GM23248 (cell line): Measurements from ENCODE around the gene RFC4. TPM values are rescaled to one million over a fixed set of nuclear protein-coding genes. Genes with fewer than 3 reads are reported as not detected.

Source experiments
- DNase-seq: peaks from one replicate; pipeline ENCODE4 v3.0.0-alpha.2; 2015
- H2AFZ ChIP-seq: fragments of 200-600 bp; sonication (generic); 2 replicates; pipeline ENCODE4 v1.6.1; 2016; ENCODE audit warnings: antibody characterized with exemption
- H3F3A ChIP-seq: fragments of 200-600 bp; sonication (generic); 2 replicates; pipeline ENCODE4 v1.6.1; 2016; ENCODE audit warnings: mild to moderate bottlenecking, antibody characterized with exemption, mixed run types; ENCODE audit not compliant: insufficient read depth
- H3K27ac ChIP-seq: fragments of 200-600 bp; sonication (generic); 2 replicates; pipeline ENCODE4 v1.5.1; 2016; ENCODE audit warnings: mild to moderate bottlenecking
- H3K27me3 ChIP-seq: fragments of 200-600 bp; sonication (generic); replicated peaks from 2 replicates; pipeline ENCODE4 v1.6.1; 2016; ENCODE audit warnings: mild to moderate bottlenecking; ENCODE audit not compliant: insufficient read depth
- H3K36me3 ChIP-seq: fragments of 200-600 bp; sonication (generic); 2 replicates; pipeline ENCODE4 v1.6.1; 2016; ENCODE audit warnings: low read depth, mild to moderate bottlenecking
- H3K4me1 ChIP-seq: fragments of 200-600 bp; sonication (generic); 2 replicates; pipeline ENCODE4 v1.6.1; 2016; ENCODE audit warnings: mild to moderate bottlenecking; ENCODE audit not compliant: insufficient read depth
- H3K4me2 ChIP-seq: fragments of 200-600 bp; sonication (generic); one replicate; pipeline ENCODE4 v1.6.1; 2016; ENCODE audit warnings: mild to moderate bottlenecking; ENCODE audit not compliant: unreplicated experiment
- H3K4me3 ChIP-seq: fragments of 200-600 bp; sonication (generic); 2 replicates; pipeline ENCODE4 v1.5.1; 2016; ENCODE audit warnings: mild to moderate bottlenecking
- H3K79me2 ChIP-seq: fragments of 200-600 bp; sonication (generic); 2 replicates; pipeline ENCODE4 v1.6.1; 2016; ENCODE audit warnings: mild to moderate bottlenecking; ENCODE audit not compliant: insufficient read depth
- H3K9ac ChIP-seq: fragments of 200-600 bp; sonication (generic); 2 replicates; pipeline ENCODE4 v1.6.1; 2016; ENCODE audit warnings: mild to moderate bottlenecking
- H3K9me2 ChIP-seq: fragments of 200-600 bp; sonication (generic); 2 replicates; pipeline ENCODE4 v1.6.1; 2016; ENCODE audit warnings: mixed run types, mild to moderate bottlenecking, moderate library complexity; ENCODE audit not compliant: insufficient read depth
- H3K9me3 ChIP-seq: fragments of 200-600 bp; sonication (generic); one replicate; pipeline ENCODE4 v1.6.1; 2017; ENCODE audit warnings: low read depth
- H4K20me1 ChIP-seq: fragments of 200-600 bp; sonication (generic); 2 replicates; pipeline ENCODE4 v1.6.0; 2016; ENCODE audit not compliant: insufficient read depth
- EZH2 ChIP-seq: fragments of 200-600 bp; sonication (generic); IDR thresholded peaks from 2 replicates; pipeline ENCODE4 v1.6.1; 2018; ENCODE audit warnings: antibody characterized with exemption, mild to moderate bottlenecking; ENCODE audit not compliant: insufficient read depth, poor library complexity, severe bottlenecking
- EZH2phosphoT487 ChIP-seq: fragments of 200-600 bp; sonication (generic); IDR thresholded peaks from 2 replicates; pipeline ENCODE4 v1.6.1; 2018; ENCODE audit warnings: antibody characterized with exemption, moderate library complexity, mild to moderate bottlenecking, low read depth; ENCODE audit not compliant: insufficient read depth
- WGBS, 2 experiments: methylation state at CpG; one replicate each; pipeline ENCODE4 v1.1.6; 2015 to 2017; ENCODE audit warnings: low lambda C conversion rate in 2 of 2, low coverage in 1 of 2; ENCODE audit errors: missing lambda C conversion rate in 2 of 2; 5-methylcytosine and 5-hydroxymethylcytosine counted together
- in situ Hi-C: fragments of 300-500 bp; cut with MboI; formaldehyde crosslinking; loops from 2 replicates; pipeline ENCODE4 v1.15.0; 2020
- microRNA counts: library from miRNA; unstranded; fragments of <30 nt; microRNA quantifications from one replicate; lab custom pipeline; 2016
- microRNA-seq: library from miRNA; unstranded; fragments of <30 nt; microRNA quantifications from one replicate; pipeline ENCODE4, GENCODE V29; 2016; ENCODE audit warnings: borderline number of aligned reads
- polyA plus RNA-seq: library from polyadenylated mRNA; unstranded; fragments of >200 nt; fragmentation: Nextera tagmentation; extraction: Ambion mirVana; gene quantifications from 2 replicates; pipeline ENCODE4 v1.2.1, GENCODE V29; 2016
- small RNA-seq: library from RNA; depleted of rRNA; stranded (forward); fragments of <200 nt; gene quantifications from one replicate; pipeline ENCODE3, GENCODE V24; 2014; ENCODE audit warnings: low read depth, low replicate concordance
- total RNA-seq: library from RNA; depleted of rRNA; stranded (reverse); fragments of >200 nt; shearing (Covaris generic); gene quantifications from 2 replicates; pipeline ENCODE4 v1.2.3, GENCODE V29; 2014; rRNA removed

Gene RFC4
- total and polyA plus RNA-seq, 2 experiments from 2014 or later: 16.2 to 22.8 TPM

GRCh38 chr3:186742618-186743380 is 63.5 kb downstream of the RFC4 start:
- Histone ChIP-seq H3K36me3 (no peaks in the 10 kb centered on the region), H3K79me2 (no peaks in the 10 kb centered on the region), H2AFZ (no peak overlapping the region), H3F3A (no peaks in the 10 kb centered on the region), H3K4me2 (no peak overlapping the region), H3K9me2 (no peaks in the 10 kb centered on the region), H3K9ac (no peak overlapping the region), H4K20me1 (no peaks in the 10 kb centered on the region), H3K4me1 (0 out of 2 replicates have a peak, but pooled peaks cover 9% of the 10 kb centered on the region), H3K27me3 (no peaks in the 10 kb centered on the region), H3K9me3 (no peaks in the 10 kb centered on the region), H3K4me3 (no peak overlapping the region), H3K27ac (no peak overlapping the region)
- no peak for TF ChIP-seq EZH2
- no peak for TF ChIP-seq EZH2phosphoT487
- no peak for DNase-seq
- in situ Hi-C loops: no loop called here
- WGBS, 2 experiments: 72 to 80% methylated on average over 7 of the region's 7 CpGs

MicroRNAs encoded within 50 kb of the gene (microRNA counts, 767-probe panel; counts per million panel counts)
- microRNA hsa-miR-1248 (lab: Ali Mortazavi, UCI): 447 counts per million, percentile 86 among the panel's probes with 10 or more counts

Small RNA genes within 50 kb of the gene (microRNA-seq; reads per million reads assigned to microRNA genes)
- gene MIR1248: 8.7 reads per million, percentile 14 among the genes with 10 or more reads in this experiment

Small RNA genes within 50 kb of the gene (small RNA-seq; reads per million reads assigned to genes)
- not detected for gene RF00092
- not detected for gene RNU6-1105P
- not detected for gene SNORA4
- not detected for gene SNORA63
- gene SNORA81: not detected
- gene SNORD2: not detected

Other genes with a start within 250 kb of the RFC4 start
- 14.6 and 17.7 TPM in 2 replicates for gene TBCCD1, start 239.1 kb downstream of the RFC4 start, total RNA-seq
- 15.6 and 16.3 TPM in 2 replicates for gene TBCCD1, start 239.1 kb downstream of the RFC4 start, polyA plus RNA-seq
- 63.2 and 65.9 TPM in 2 replicates for gene DNAJB11, start 235.8 kb downstream of the RFC4 start, total RNA-seq
- gene DNAJB11, start 235.8 kb downstream of the RFC4 start, polyA plus RNA-seq: 99.3 and 102 TPM in 2 replicates
- gene AHSG, start 193.4 kb downstream of the RFC4 start, total RNA-seq: not detected in 2 replicates
- gene AHSG, start 193.4 kb downstream of the RFC4 start, polyA plus RNA-seq: not detected in 2 replicates
- gene FETUB, start 166.1 kb downstream of the RFC4 start, total RNA-seq: not detected in 2 replicates
- not detected in 2 replicates for gene FETUB, start 166.1 kb downstream of the RFC4 start, polyA plus RNA-seq
- not detected in 2 replicates for gene HRG, start 140.5 kb downstream of the RFC4 start, total RNA-seq
- not detected in 2 replicates for gene HRG, start 140.5 kb downstream of the RFC4 start, polyA plus RNA-seq
- gene KNG1, start 89.1 kb downstream of the RFC4 start, total RNA-seq: not detected in 2 replicates
- not detected in 2 replicates for gene KNG1, start 89.1 kb downstream of the RFC4 start, polyA plus RNA-seq
- gene EIF4A2, start 22.9 kb downstream of the RFC4 start, total RNA-seq: 426 and 469 TPM in 2 replicates
- 122 TPM in 2 replicates for gene EIF4A2, start 22.9 kb downstream of the RFC4 start, polyA plus RNA-seq
- not detected in 2 replicates for gene ADIPOQ, start 36.2 kb upstream of the RFC4 start, total RNA-seq
- not detected in 2 replicates for gene ADIPOQ, start 36.2 kb upstream of the RFC4 start, polyA plus RNA-seq
- not detected in 2 replicates for gene ST6GAL1, start 124.0 kb upstream of the RFC4 start, total RNA-seq
- gene ST6GAL1, start 124.0 kb upstream of the RFC4 start, polyA plus RNA-seq: 0.20 and 0.41 TPM in 2 replicates